Liver (tissue), 9 donors: ENCODE data around the gene ME1. TPM values are rescaled to one million over a fixed set of nuclear protein-coding genes. Genes with fewer than 3 reads are reported as not detected.

Source experiments
- DNase-seq: peaks from one replicate; pipeline ENCODE4 v3.0.0-alpha.2; 2017; ENCODE audit warnings: low spot score
- H3K27ac ChIP-seq, 2 donors: one replicate each; pipeline ENCODE4 v1.7.0; 2013; ENCODE audit warnings: inconsistent platforms in 2 of 2, low read length in 2 of 2, control low read depth in 1 of 2, low read depth in 1 of 2, mild to moderate bottlenecking in 1 of 2
- H3K27me3 ChIP-seq, 4 donors: one replicate each; pipeline versions ENCODE4 v1.6.1 to v1.7.0; 2013; ENCODE audit warnings: low read length in 3 of 4, inconsistent platforms in 1 of 4, mild to moderate bottlenecking in 1 of 4, moderate library complexity in 1 of 4; ENCODE audit not compliant: control insufficient read depth in 4 of 4, insufficient read depth in 4 of 4
- H3K36me3 ChIP-seq, 4 donors: one replicate each; pipeline versions ENCODE4 v1.6.1 to v1.7.0; 2013; ENCODE audit warnings: low read length in 3 of 4, mild to moderate bottlenecking in 3 of 4, low read depth in 1 of 4, moderate library complexity in 1 of 4; ENCODE audit not compliant: control insufficient read depth in 4 of 4, insufficient read depth in 3 of 4
- H3K4me1 ChIP-seq, 4 donors: one replicate each; pipeline versions ENCODE4 v1.6.1 to v1.7.0; 2013; ENCODE audit warnings: low read length in 3 of 4, mild to moderate bottlenecking in 3 of 4, moderate library complexity in 1 of 4; ENCODE audit not compliant: control insufficient read depth in 4 of 4, insufficient read depth in 4 of 4
- H3K4me3 ChIP-seq, 3 donors: one replicate each; pipeline versions ENCODE4 v1.6.1 to v1.7.0; 2013; ENCODE audit warnings: low read length in 3 of 3, control low read depth in 1 of 3, low read depth in 1 of 3, mild to moderate bottlenecking in 1 of 3
- H3K9ac ChIP-seq, 2 donors: one replicate each; pipeline ENCODE4 v1.7.0; 2013; ENCODE audit warnings: low read length in 2 of 2, mild to moderate bottlenecking in 2 of 2, moderate library complexity in 2 of 2, control low read depth in 1 of 2, low read depth in 1 of 2
- H3K9me3 ChIP-seq, 4 donors: one replicate each; pipeline versions ENCODE4 v1.6.1 to v1.7.0; 2013; ENCODE audit warnings: low read length in 3 of 4; ENCODE audit not compliant: control insufficient read depth in 4 of 4
- EGR1 ChIP-seq, 2 donors: IDR thresholded peaks; 2 replicates each; pipeline ENCODE4 v1.6.1; 2016 to 2018; ENCODE audit warnings: antibody characterized with exemption in 2 of 2, low read depth in 2 of 2
- FOXA1 ChIP-seq: IDR thresholded peaks from 2 replicates; pipeline ENCODE4 v1.6.1; 2016; ENCODE audit warnings: antibody characterized with exemption
- FOXA2 ChIP-seq: IDR thresholded peaks from 2 replicates; pipeline ENCODE4 v1.6.1; 2016; ENCODE audit warnings: antibody characterized with exemption
- GABPA ChIP-seq, 2 donors: IDR thresholded peaks in 1 of 2; conservative IDR thresholded peaks in 1 of 2; 2 replicates each; pipeline ENCODE4 v1.6.1; 2016; ENCODE audit warnings: antibody characterized with exemption in 2 of 2, mild to moderate bottlenecking in 1 of 2, moderate library complexity in 1 of 2
- HNF4A ChIP-seq, 2 donors: conservative IDR thresholded peaks; 2 replicates each; pipeline ENCODE4 v1.6.1; 2016; ENCODE audit warnings: antibody characterized with exemption in 2 of 2, mild to moderate bottlenecking in 2 of 2
- HNF4G ChIP-seq: IDR thresholded peaks from 2 replicates; pipeline ENCODE4 v1.6.1; 2016; ENCODE audit warnings: antibody characterized with exemption
- NR2F2 ChIP-seq: IDR thresholded peaks from 2 replicates; pipeline ENCODE4 v1.6.1; 2016; ENCODE audit warnings: antibody characterized with exemption
- RAD21 ChIP-seq, 2 donors: IDR thresholded peaks; 2 replicates each; pipeline ENCODE4 v1.6.1; 2016; ENCODE audit warnings: antibody characterized with exemption in 2 of 2, mild to moderate bottlenecking in 2 of 2
- RXRA ChIP-seq, 2 donors: IDR thresholded peaks; 2 replicates each; pipeline ENCODE4 v1.6.1; 2017 to 2018; ENCODE audit warnings: antibody characterized with exemption in 2 of 2, mild to moderate bottlenecking in 1 of 2
- SP1 ChIP-seq: IDR thresholded peaks from 2 replicates; pipeline ENCODE4 v1.6.1; 2018; ENCODE audit warnings: antibody characterized with exemption, mild to moderate bottlenecking
- TAF1 ChIP-seq: conservative IDR thresholded peaks from 2 replicates; pipeline ENCODE4 v1.6.1; 2016; ENCODE audit warnings: antibody characterized with exemption, mild to moderate bottlenecking
- YY1 ChIP-seq: IDR thresholded peaks from 2 replicates; pipeline ENCODE4 v1.6.1; 2016; ENCODE audit warnings: antibody characterized with exemption, mild to moderate bottlenecking
- WGBS: extraction: QIAGEN DNeasy Blood & Tissue Kit; methylation state at CpG from one replicate; pipeline ENCODE4 v1.1.7; 2013; 5-methylcytosine and 5-hydroxymethylcytosine counted together
- polyA plus RNA-seq, 2 donors: library from polyadenylated mRNA; stranded (reverse) in 1 of 2; unstranded in 1 of 2; fragments of 200-250 nt in 1 of 2; fragments of >200 nt in 1 of 2; fragmentation: Nextera tagmentation in 1 of 2; extraction: Ambion mirVana in 1 of 2; gene quantifications; one replicate each; pipeline versions ENCODE4 v1.2.1 to v1.2.3, GENCODE V29; 2013 to 2015
- total RNA-seq, 2 donors: library from RNA; depleted of rRNA; stranded (reverse); fragments of >200 nt; gene quantifications; one replicate each; pipeline ENCODE4 v1.2.3, GENCODE V29; 2014
- TF ChIP-seq, protein P1 (sequence below): IDR thresholded peaks from 2 replicates; pipeline ENCODE4 v1.6.1; 2016; ENCODE audit warnings: antibody characterized with exemption
- TF ChIP-seq, protein P2 (sequence below): IDR thresholded peaks from 2 replicates; pipeline ENCODE4 v1.6.1; 2016; ENCODE audit warnings: antibody characterized with exemption
- TF ChIP-seq, protein P3 (sequence below): fragments of 150-350 bp; IDR thresholded peaks from 2 replicates; pipeline ENCODE4 v1.5.1; 2017; ENCODE audit warnings: improper control_type of control experiment, low read depth, low read length; ENCODE audit not compliant: missing input control
- TF ChIP-seq, protein P4 (sequence below): IDR thresholded peaks from 2 replicates; pipeline ENCODE4 v1.6.1; 2016; ENCODE audit warnings: antibody characterized with exemption, mild to moderate bottlenecking
- TF ChIP-seq, protein P5 (sequence below): IDR thresholded peaks from 2 replicates; pipeline ENCODE4 v1.6.1; 2016; ENCODE audit warnings: antibody characterized with exemption
- donor health status: healthy.
- donor health status: healthy.
- donor health status: healthy.
- donor health status: healthy.
- donor health status: healthy.

The ME1 gene
- total and polyA plus RNA-seq, 4 donors = 4.3 to 7.8 (median 5.5) TPM

DNA sequence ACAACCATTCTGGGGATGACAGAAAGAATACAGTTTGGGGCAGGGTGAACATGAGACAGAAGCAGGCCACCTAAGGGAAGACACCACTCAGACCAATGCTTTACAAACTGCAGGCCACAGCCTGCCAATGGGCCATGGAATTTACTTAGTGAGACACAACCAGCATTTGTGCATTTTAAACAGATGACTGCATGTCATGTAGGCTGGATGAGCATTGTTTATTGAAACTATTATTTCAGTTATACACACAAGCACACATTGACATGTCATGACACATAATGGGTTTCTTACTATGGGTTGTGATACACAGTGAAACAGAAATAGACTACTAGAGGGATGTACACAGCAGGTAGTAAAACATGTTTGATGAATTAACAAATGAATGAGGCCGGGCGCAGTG is 245.8 kb downstream of the ME1 start:
- Histone ChIP-seq H3K27ac (no peak overlapping the region), H3K4me1 (no peaks in the 10 kb centered on the region), H3K9ac (no peak overlapping the region), H3K36me3 (peaks cover 9 to 64% (median 42%) of the 10 kb centered on the region in 4 donors), H3K9me3 (no peaks in the 10 kb centered on the region), H3K27me3 (no peaks in the 10 kb centered on the region), H3K4me3 (no peak overlapping the region)
- DNase-seq = no peak
- 95% methylated on average over 2 of the region's 2 CpGs for WGBS
- TF ChIP-seq RXRA (IDR thresholded peaks at IDR 0.05) (no peak), GABPA (IDR thresholded peaks at IDR 0.05 in 1 of 2, conservative IDR thresholded peaks at IDR 0.05 in 1 of 2) (no peak), HNF4A (conservative IDR thresholded peaks at IDR 0.05) (no peak), YY1 (no peak), FOXA2 (no peak), SP1 (no peak), RAD21 (IDR thresholded peaks at IDR 0.05) (no peak), NR2F2 (no peak), TAF1 (no peak), HNF4G (no peak), FOXA1 (no peak), EGR1 (IDR thresholded peaks at IDR 0.05; ENCODE audit: low read depth in 2 of 2) (no peak)
- TF ChIP-seq, protein P1, sequence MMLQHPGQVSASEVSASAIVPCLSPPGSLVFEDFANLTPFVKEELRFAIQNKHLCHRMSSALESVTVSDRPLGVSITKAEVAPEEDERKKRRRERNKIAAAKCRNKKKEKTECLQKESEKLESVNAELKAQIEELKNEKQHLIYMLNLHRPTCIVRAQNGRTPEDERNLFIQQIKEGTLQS = no peak
- TF ChIP-seq, protein P2, sequence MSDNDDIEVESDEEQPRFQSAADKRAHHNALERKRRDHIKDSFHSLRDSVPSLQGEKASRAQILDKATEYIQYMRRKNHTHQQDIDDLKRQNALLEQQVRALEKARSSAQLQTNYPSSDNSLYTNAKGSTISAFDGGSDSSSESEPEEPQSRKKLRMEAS = no peak
- TF ChIP-seq, protein P3, sequence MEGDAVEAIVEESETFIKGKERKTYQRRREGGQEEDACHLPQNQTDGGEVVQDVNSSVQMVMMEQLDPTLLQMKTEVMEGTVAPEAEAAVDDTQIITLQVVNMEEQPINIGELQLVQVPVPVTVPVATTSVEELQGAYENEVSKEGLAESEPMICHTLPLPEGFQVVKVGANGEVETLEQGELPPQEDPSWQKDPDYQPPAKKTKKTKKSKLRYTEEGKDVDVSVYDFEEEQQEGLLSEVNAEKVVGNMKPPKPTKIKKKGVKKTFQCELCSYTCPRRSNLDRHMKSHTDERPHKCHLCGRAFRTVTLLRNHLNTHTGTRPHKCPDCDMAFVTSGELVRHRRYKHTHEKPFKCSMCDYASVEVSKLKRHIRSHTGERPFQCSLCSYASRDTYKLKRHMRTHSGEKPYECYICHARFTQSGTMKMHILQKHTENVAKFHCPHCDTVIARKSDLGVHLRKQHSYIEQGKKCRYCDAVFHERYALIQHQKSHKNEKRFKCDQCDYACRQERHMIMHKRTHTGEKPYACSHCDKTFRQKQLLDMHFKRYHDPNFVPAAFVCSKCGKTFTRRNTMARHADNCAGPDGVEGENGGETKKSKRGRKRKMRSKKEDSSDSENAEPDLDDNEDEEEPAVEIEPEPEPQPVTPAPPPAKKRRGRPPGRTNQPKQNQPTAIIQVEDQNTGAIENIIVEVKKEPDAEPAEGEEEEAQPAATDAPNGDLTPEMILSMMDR = no peak
- TF ChIP-seq, protein P4, sequence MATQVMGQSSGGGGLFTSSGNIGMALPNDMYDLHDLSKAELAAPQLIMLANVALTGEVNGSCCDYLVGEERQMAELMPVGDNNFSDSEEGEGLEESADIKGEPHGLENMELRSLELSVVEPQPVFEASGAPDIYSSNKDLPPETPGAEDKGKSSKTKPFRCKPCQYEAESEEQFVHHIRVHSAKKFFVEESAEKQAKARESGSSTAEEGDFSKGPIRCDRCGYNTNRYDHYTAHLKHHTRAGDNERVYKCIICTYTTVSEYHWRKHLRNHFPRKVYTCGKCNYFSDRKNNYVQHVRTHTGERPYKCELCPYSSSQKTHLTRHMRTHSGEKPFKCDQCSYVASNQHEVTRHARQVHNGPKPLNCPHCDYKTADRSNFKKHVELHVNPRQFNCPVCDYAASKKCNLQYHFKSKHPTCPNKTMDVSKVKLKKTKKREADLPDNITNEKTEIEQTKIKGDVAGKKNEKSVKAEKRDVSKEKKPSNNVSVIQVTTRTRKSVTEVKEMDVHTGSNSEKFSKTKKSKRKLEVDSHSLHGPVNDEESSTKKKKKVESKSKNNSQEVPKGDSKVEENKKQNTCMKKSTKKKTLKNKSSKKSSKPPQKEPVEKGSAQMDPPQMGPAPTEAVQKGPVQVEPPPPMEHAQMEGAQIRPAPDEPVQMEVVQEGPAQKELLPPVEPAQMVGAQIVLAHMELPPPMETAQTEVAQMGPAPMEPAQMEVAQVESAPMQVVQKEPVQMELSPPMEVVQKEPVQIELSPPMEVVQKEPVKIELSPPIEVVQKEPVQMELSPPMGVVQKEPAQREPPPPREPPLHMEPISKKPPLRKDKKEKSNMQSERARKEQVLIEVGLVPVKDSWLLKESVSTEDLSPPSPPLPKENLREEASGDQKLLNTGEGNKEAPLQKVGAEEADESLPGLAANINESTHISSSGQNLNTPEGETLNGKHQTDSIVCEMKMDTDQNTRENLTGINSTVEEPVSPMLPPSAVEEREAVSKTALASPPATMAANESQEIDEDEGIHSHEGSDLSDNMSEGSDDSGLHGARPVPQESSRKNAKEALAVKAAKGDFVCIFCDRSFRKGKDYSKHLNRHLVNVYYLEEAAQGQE = no peak
- TF ChIP-seq, protein P5, sequence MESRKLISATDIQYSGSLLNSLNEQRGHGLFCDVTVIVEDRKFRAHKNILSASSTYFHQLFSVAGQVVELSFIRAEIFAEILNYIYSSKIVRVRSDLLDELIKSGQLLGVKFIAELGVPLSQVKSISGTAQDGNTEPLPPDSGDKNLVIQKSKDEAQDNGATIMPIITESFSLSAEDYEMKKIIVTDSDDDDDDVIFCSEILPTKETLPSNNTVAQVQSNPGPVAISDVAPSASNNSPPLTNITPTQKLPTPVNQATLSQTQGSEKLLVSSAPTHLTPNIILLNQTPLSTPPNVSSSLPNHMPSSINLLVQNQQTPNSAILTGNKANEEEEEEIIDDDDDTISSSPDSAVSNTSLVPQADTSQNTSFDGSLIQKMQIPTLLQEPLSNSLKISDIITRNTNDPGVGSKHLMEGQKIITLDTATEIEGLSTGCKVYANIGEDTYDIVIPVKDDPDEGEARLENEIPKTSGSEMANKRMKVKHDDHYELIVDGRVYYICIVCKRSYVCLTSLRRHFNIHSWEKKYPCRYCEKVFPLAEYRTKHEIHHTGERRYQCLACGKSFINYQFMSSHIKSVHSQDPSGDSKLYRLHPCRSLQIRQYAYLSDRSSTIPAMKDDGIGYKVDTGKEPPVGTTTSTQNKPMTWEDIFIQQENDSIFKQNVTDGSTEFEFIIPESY = no peak
